Measurements from ENCODE around the gene ATP6V0A4.
A peak's percentile ranks its signal among the peaks of the same experiment; 100 is the strongest.
"Not testable (repeated sequence)": the region's sequence is repeated elsewhere in the genome, so short reads cannot be mapped to it uniquely, and the experiment has no call there.

The ATP6V0A4 gene

GRCh38 chr7:138802706-138803105, 4.7 kb upstream of the ATP6V0A4 start:
- DNase-seq (ENCODE audit: low read depth), result no peak

- no peak for DNase-seq (ENCODE audit: low read depth)
Measured at GRCh38 chr7:138801256-138801655, 3.3 kb upstream of the ATP6V0A4 start.

- DNase-seq (ENCODE audit: low read depth), result no peak
Measured at GRCh38 chr7:138799336-138800000, 1.5 kb upstream of the ATP6V0A4 start.

- no peak for DNase-seq (ENCODE audit: low read depth)
Measured at GRCh38 chr7:138798836-138799235, 840 bp upstream of the ATP6V0A4 start.

GRCh38 chr7:138797046-138797445, 950 bp downstream of the ATP6V0A4 start:
- not testable (repeated sequence) for DNase-seq (ENCODE audit: low read depth)

GRCh38 chr7:138796038-138796615, 1.9 kb downstream of the ATP6V0A4 start:
- no peak for DNase-seq (ENCODE audit: low read depth)

- no peak for DNase-seq (ENCODE audit: low read depth)
Measured at GRCh38 chr7:138785587-138786437, 12.2 kb downstream of the ATP6V0A4 start.

- no peak for DNase-seq (ENCODE audit: low read depth)
Measured at GRCh38 chr7:138784692-138785091, 13.3 kb downstream of the ATP6V0A4 start.

- DNase-seq (ENCODE audit: low read depth), result no peak
Measured at GRCh38 chr7:138781004-138781403, 17.0 kb downstream of the ATP6V0A4 start.

- no peak for DNase-seq (ENCODE audit: low read depth)
Measured at GRCh38 chr7:138776166-138776833, 21.7 kb downstream of the ATP6V0A4 start.

- no peak for DNase-seq (ENCODE audit: low read depth)
Measured at GRCh38 chr7:138773817-138774216, 24.2 kb downstream of the ATP6V0A4 start.

- DNase-seq (ENCODE audit: low read depth), result no peak
Measured at GRCh38 chr7:138773176-138773575, 24.8 kb downstream of the ATP6V0A4 start.

GRCh38 chr7:138770904-138771303, 27.1 kb downstream of the ATP6V0A4 start:
- no peak for DNase-seq (ENCODE audit: low read depth)

- DNase-seq (ENCODE audit: low read depth), result no peak
Measured at GRCh38 chr7:138768241-138768640, 29.8 kb downstream of the ATP6V0A4 start.

GRCh38 chr7:138756591-138757242, 41.3 kb downstream of the ATP6V0A4 start:
- DNase-seq (ENCODE audit: low read depth), result no peak

GRCh38 chr7:138755842-138756590, 42.0 kb downstream of the ATP6V0A4 start:
- DNase-seq (ENCODE audit: low read depth), result no peak

GRCh38 chr7:138755331-138755747, 42.7 kb downstream of the ATP6V0A4 start:
- DNase-seq (ENCODE audit: low read depth), result no peak

GRCh38 chr7:138753610-138754009, 44.4 kb downstream of the ATP6V0A4 start:
- peak; percentile 1 for DNase-seq (ENCODE audit: low read depth)

GRCh38 chr7:138753150-138753518, 44.9 kb downstream of the ATP6V0A4 start:
- DNase-seq (ENCODE audit: low read depth), result no peak

- peak; percentile 81 for DNase-seq (ENCODE audit: low read depth)
Measured at GRCh38 chr7:138752518-138753149, 45.4 kb downstream of the ATP6V0A4 start.

All from activated T-helper 9 cell treated with anti-CD3 and anti-CD28 coated beads, Interleukin-2, amount 50 U/mL, for 16 hours (primary cell).